ENCODE results near the gene ODAD4.

Gene ODAD4

GRCh38 chr17:41904242-41904841 is 26.1 kb upstream of the ODAD4 start:
- TF ChIP-seq FOXM1 (IDR thresholded peaks at IDR 0.05; ENCODE audit: borderline replicate concordance, low read depth) = no peak
- TF ChIP-seq MAX (IDR thresholded peaks at IDR 0.05) = no peak
- TF ChIP-seq TEAD4 (IDR thresholded peaks at IDR 0.05) = no peak
- TF ChIP-seq EGR1 (IDR thresholded peaks at IDR 0.05) = no peak
- no peak for TF ChIP-seq YY1 (IDR thresholded peaks at IDR 0.05; ENCODE audit: low read depth)
- no peak for TF ChIP-seq TAF1 (IDR thresholded peaks at IDR 0.05; ENCODE audit: low read depth)
- TF ChIP-seq CREB1 (IDR thresholded peaks at IDR 0.05; ENCODE audit: low read depth) = no peak
- TF ChIP-seq TCF12 (IDR thresholded peaks at IDR 0.05; ENCODE audit: low read depth) = no peak

GRCh38 chr17:41905172-41905571 is 25.2 kb upstream of the ODAD4 start:
- TF ChIP-seq TCF12 (IDR thresholded peaks at IDR 0.05; ENCODE audit: low read depth) = no peak
- TF ChIP-seq YY1 (IDR thresholded peaks at IDR 0.05; ENCODE audit: low read depth) = no peak
- TF ChIP-seq TEAD4 (IDR thresholded peaks at IDR 0.05) = no peak
- no peak for TF ChIP-seq ZBTB7A (IDR thresholded peaks at IDR 0.05; ENCODE audit: low read depth)
- TF ChIP-seq FOXM1 (IDR thresholded peaks at IDR 0.05; ENCODE audit: borderline replicate concordance, low read depth) = no peak
- TF ChIP-seq CEBPB (IDR thresholded peaks at IDR 0.05) = no peak
- TF ChIP-seq EP300 (IDR thresholded peaks at IDR 0.05; ENCODE audit: borderline replicate concordance) = no peak
- TF ChIP-seq MAX (IDR thresholded peaks at IDR 0.05) = no peak
- TF ChIP-seq RAD21 (IDR thresholded peaks at IDR 0.05; ENCODE audit: low read depth) = no peak
- TF ChIP-seq CREB1 (IDR thresholded peaks at IDR 0.05; ENCODE audit: low read depth) = no peak
- no peak for TF ChIP-seq USF1 (IDR thresholded peaks at IDR 0.05)
- TF ChIP-seq TAF1 (IDR thresholded peaks at IDR 0.05; ENCODE audit: low read depth) = no peak

GRCh38 chr17:41906465-41907184 is 23.8 kb upstream of the ODAD4 start:
- no peak for TF ChIP-seq USF1 (IDR thresholded peaks at IDR 0.05)
- TF ChIP-seq TAF1 (IDR thresholded peaks at IDR 0.05; ENCODE audit: low read depth) = no peak

- TF ChIP-seq TCF12 (IDR thresholded peaks at IDR 0.05; ENCODE audit: low read depth) (no peak), USF1 (IDR thresholded peaks at IDR 0.05) (no peak), CREB1 (IDR thresholded peaks at IDR 0.05; ENCODE audit: low read depth) (no peak), TEAD4 (IDR thresholded peaks at IDR 0.05) (no peak), FOXM1 (IDR thresholded peaks at IDR 0.05; ENCODE audit: borderline replicate concordance, low read depth) (no peak), NFIC (IDR thresholded peaks at IDR 0.05) (no peak), EP300 (IDR thresholded peaks at IDR 0.05; ENCODE audit: borderline replicate concordance) (no peak), MAX (IDR thresholded peaks at IDR 0.05) (no peak)
- TF ChIP-seq, protein P1, sequence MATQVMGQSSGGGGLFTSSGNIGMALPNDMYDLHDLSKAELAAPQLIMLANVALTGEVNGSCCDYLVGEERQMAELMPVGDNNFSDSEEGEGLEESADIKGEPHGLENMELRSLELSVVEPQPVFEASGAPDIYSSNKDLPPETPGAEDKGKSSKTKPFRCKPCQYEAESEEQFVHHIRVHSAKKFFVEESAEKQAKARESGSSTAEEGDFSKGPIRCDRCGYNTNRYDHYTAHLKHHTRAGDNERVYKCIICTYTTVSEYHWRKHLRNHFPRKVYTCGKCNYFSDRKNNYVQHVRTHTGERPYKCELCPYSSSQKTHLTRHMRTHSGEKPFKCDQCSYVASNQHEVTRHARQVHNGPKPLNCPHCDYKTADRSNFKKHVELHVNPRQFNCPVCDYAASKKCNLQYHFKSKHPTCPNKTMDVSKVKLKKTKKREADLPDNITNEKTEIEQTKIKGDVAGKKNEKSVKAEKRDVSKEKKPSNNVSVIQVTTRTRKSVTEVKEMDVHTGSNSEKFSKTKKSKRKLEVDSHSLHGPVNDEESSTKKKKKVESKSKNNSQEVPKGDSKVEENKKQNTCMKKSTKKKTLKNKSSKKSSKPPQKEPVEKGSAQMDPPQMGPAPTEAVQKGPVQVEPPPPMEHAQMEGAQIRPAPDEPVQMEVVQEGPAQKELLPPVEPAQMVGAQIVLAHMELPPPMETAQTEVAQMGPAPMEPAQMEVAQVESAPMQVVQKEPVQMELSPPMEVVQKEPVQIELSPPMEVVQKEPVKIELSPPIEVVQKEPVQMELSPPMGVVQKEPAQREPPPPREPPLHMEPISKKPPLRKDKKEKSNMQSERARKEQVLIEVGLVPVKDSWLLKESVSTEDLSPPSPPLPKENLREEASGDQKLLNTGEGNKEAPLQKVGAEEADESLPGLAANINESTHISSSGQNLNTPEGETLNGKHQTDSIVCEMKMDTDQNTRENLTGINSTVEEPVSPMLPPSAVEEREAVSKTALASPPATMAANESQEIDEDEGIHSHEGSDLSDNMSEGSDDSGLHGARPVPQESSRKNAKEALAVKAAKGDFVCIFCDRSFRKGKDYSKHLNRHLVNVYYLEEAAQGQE (IDR thresholded peaks at IDR 0.05; ENCODE audit: low read depth) = no peak
Measured at GRCh38 chr17:41907185-41907556, 23.2 kb upstream of the ODAD4 start.

DNA sequence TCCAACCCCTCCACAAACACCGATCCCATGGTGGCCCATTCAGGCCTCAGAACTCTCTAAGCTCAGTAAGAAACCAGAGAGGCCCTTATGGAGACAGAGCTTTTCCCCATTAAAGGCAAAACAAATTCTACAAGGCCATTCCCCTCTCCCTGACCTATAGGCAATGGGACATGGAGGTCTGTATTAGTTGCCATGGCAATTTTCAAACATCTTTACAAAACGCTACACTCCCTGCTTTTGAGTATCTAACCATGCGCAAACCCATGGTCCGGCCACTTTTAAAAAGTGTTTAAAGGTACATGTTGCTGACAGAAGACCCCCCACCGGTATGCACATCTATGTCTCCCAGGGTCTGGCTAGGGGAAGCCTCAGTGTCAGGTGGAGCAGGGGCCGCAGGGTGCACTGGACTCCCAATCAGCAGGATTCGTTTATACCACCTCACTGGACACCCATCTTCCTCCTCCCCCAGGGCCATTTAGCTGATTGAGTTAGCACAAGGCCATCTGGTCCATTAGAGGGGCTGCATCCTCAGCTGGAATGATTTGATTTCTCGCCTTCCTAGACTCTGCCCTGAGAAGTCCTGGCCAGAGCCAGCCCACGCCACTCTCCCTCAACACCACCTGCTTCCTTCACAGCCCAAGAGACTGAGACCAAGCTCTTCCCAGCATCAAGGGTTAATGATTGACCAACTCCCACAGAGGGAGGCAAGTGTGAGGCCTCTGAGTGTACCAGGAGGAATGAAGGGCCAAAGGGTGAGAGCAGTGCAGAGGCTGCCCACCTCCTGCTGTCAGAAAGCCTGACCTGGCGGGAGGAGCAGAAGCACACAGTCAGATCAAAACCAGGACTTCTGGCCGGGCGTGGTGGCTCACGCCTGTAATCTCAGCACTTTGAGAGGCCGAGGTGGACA is 22.5 kb upstream of the ODAD4 start:
- TF ChIP-seq FOXM1 (IDR thresholded peaks at IDR 0.05; ENCODE audit: borderline replicate concordance, low read depth) (no peak), CEBPB (IDR thresholded peaks at IDR 0.05) (no peak), MAX (IDR thresholded peaks at IDR 0.05) (no peak), YY1 (IDR thresholded peaks at IDR 0.05; ENCODE audit: low read depth) (no peak), TAF1 (IDR thresholded peaks at IDR 0.05; ENCODE audit: low read depth) (no peak), CREB1 (IDR thresholded peaks at IDR 0.05; ENCODE audit: low read depth) (no peak)

- TF ChIP-seq MAX (IDR thresholded peaks at IDR 0.05) (no peak), YY1 (IDR thresholded peaks at IDR 0.05; ENCODE audit: low read depth) (no peak), FOXM1 (IDR thresholded peaks at IDR 0.05; ENCODE audit: borderline replicate concordance, low read depth) (no peak), NFIC (IDR thresholded peaks at IDR 0.05) (no peak), TEAD4 (IDR thresholded peaks at IDR 0.05) (no peak), EGR1 (IDR thresholded peaks at IDR 0.05) (no peak)
Measured at GRCh38 chr17:41909088-41909487, 21.3 kb upstream of the ODAD4 start.
